ENCODE measurements around the gene C9orf50.

The C9orf50 gene, protein sequence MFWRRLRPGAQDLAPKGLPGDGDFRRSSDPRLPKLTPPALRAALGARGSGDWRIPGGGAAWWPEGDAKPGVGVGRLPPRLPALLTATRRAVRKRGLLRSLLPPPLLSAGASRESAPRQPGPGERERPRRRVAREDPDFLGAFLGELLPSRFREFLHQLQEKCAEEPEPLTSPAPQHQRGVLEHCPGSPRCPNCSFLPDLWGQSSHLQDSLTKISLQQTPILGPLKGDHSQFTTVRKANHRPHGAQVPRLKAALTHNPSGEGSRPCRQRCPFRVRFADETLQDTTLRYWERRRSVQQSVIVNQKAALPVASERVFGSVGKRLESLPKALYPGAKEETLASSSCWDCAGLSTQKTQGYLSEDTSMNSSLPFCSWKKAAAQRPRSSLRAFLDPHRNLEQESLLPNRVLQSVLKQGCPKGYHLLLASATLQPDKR

DNA sequence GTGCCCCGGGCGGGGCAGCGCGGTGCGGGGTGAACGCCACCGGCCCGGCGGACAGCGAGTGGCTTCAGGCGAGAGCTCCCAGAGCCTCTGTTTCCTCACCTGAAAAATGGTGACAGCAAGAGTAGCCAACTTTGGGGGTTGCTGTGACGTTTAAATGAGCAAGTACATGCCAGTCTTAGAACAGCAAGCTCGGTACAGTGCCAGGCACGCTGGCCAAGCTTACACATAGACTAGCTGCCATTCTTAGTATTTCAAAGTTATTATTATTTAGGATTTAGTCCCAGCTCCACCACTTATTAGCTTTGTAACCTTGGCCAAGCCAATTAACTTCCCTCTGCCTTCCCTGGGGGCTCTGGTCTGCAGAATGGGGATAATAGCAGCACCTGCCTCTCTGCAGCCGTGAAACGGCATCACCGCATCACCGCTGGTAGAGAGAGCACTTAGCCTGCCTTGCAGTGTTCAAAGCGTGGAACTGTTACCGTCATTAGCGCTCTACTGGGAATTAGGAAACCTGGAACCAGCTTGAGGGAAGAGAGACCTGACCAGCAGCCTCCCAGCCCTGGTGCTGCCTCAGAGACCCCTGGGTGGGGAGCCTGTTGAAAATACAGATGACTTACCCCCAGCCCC is at the start of gene C9orf50:
Gene C9orf50 (minus strand): TSS at position 433 of the 627 bp plus-strand sequence. CDS start 527 bp downstream, outside the sequence.
- no peak within 1 kb of the TSS for H3K9ac ChIP-seq (ENCODE audit: low read length)
- 0 out of 2 replicates have a peak, but pooled peaks cover 2% of the 10 kb centered on the region for H3K4me1 ChIP-seq (ENCODE audit: low read length)

DNA sequence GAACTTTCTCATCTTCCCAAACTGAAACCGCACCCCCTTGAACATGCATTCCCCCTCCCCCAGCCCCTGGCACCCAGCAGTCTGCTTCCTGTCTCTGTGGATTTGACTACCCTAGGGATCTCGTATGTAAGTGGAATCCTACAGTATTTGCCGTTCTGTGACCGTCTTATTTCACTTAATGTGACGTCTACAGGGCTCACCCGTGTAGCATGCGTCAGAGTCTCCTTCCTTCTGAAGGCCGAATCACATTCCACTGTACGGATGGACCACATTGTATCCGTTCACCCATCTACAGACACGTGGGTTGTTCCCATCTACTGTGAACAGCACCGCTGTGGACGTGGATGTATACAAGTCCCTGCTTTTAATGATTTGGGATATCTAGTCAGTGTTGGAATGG is 49.0 kb upstream of the C9orf50 start:
- no peak overlapping the region for H3K4me3 ChIP-seq (ENCODE audit: low read length)
- no peaks in the 10 kb centered on the region for H4K20me1 ChIP-seq (ENCODE audit: insufficient read depth, low read length)
- H3K36me3 ChIP-seq (replicated peaks; ENCODE audit: insufficient read depth, low read length), result no peaks in the 10 kb centered on the region
- H3F3A ChIP-seq (ENCODE audit: insufficient read depth, low read length), result no peaks in the 10 kb centered on the region
- no peak overlapping the region for H2AFZ ChIP-seq (ENCODE audit: low read length)
- peaks cover 77% of the 10 kb centered on the region for H3K27me3 ChIP-seq (replicated peaks; ENCODE audit: insufficient read depth, low read length)
- H3K27ac ChIP-seq (ENCODE audit: low read length), result no peak overlapping the region
- H3K79me2 ChIP-seq (ENCODE audit: low read length), result no peaks in the 10 kb centered on the region
- no peaks in the 10 kb centered on the region for H3K9me3 ChIP-seq (replicated peaks; ENCODE audit: insufficient read depth, low read length)
- no peak overlapping the region for H3K9ac ChIP-seq (ENCODE audit: low read length)
- TF ChIP-seq EZH2 (optimal IDR thresholded peaks at IDR 0.05; ENCODE audit: low read depth, low read length), result no peak
- no peak for TF ChIP-seq EZH2phosphoT487 (IDR thresholded peaks at IDR 0.05; ENCODE audit: low read length)
- TF ChIP-seq, protein P1, sequence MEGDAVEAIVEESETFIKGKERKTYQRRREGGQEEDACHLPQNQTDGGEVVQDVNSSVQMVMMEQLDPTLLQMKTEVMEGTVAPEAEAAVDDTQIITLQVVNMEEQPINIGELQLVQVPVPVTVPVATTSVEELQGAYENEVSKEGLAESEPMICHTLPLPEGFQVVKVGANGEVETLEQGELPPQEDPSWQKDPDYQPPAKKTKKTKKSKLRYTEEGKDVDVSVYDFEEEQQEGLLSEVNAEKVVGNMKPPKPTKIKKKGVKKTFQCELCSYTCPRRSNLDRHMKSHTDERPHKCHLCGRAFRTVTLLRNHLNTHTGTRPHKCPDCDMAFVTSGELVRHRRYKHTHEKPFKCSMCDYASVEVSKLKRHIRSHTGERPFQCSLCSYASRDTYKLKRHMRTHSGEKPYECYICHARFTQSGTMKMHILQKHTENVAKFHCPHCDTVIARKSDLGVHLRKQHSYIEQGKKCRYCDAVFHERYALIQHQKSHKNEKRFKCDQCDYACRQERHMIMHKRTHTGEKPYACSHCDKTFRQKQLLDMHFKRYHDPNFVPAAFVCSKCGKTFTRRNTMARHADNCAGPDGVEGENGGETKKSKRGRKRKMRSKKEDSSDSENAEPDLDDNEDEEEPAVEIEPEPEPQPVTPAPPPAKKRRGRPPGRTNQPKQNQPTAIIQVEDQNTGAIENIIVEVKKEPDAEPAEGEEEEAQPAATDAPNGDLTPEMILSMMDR (IDR thresholded peaks at IDR 0.05; ENCODE audit: low read length), result no peak
- H3K4me1 ChIP-seq (ENCODE audit: low read length), result no peaks in the 10 kb centered on the region
- no peak for DNase-seq
- no peak overlapping the region for H3K4me2 ChIP-seq (ENCODE audit: low read depth, low read length)
- H3K9me2 ChIP-seq (replicated peaks; ENCODE audit: insufficient read depth, low read length), result no peaks in the 10 kb centered on the region

More for the DNA sequence above, at the start of gene C9orf50:
- no peaks in the 10 kb centered on the region for H3K9me2 ChIP-seq (replicated peaks; ENCODE audit: insufficient read depth, low read length)
- no peak within 1 kb of the TSS for H2AFZ ChIP-seq (ENCODE audit: low read length)
- H3K9me3 ChIP-seq (replicated peaks; ENCODE audit: insufficient read depth, low read length), result no peaks in the 10 kb centered on the region
- no peaks in the 10 kb centered on the region for H3K36me3 ChIP-seq (replicated peaks; ENCODE audit: insufficient read depth, low read length)
- no peak for DNase-seq
- no peak within 1 kb of the TSS for H3K4me3 ChIP-seq (ENCODE audit: low read length)
- no peaks in the 10 kb centered on the region for H4K20me1 ChIP-seq (ENCODE audit: insufficient read depth, low read length)
- no peak for TF ChIP-seq EZH2phosphoT487 (IDR thresholded peaks at IDR 0.05; ENCODE audit: low read length)
- H3K27ac ChIP-seq (ENCODE audit: low read length), result no peak within 1 kb of the TSS
- H3K79me2 ChIP-seq (ENCODE audit: low read length), result no peaks in the 10 kb centered on the region
- peaks cover 40% of the 10 kb centered on the region for H3K27me3 ChIP-seq (replicated peaks; ENCODE audit: insufficient read depth, low read length)
- no peak within 1 kb of the TSS for H3K4me2 ChIP-seq (ENCODE audit: low read depth, low read length)
- H3F3A ChIP-seq (ENCODE audit: insufficient read depth, low read length), result peaks cover 6% of the 10 kb centered on the region

DNA sequence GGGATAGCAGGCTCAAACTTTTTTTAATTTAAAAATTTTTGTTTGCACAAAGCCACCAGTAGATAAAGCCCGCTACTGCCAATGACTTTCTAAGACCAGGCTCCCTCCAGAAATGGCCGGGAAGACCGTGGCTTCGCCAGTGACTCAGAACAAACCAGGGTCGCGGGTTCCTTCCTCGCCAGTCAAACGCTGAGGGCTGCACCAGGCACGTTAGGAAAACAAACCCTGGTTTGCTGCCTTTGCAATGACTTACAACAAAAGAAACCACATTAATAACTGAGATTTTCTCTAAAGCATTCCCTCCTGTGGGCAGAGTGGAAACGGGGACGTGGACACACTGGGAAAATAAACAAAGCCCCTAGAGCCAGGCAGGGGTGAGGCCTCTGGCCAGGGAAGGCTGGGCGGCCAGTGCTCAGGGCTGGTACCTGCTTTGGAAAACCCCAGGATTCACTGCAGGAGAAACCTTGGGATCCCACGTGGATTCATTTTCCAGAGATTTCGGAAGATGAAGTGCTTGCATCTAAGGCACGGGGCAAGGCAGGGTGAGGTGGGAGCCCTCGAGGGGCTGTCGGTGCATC is 48.3 kb upstream of the C9orf50 start:
- Histone ChIP-seq H2AFZ (ENCODE audit: low read length) (no peak overlapping the region), H4K20me1 (ENCODE audit: insufficient read depth, low read length) (no peaks in the 10 kb centered on the region), H3K9me2 (replicated peaks; ENCODE audit: insufficient read depth, low read length) (no peaks in the 10 kb centered on the region), H3F3A (ENCODE audit: insufficient read depth, low read length) (no peaks in the 10 kb centered on the region), H3K4me3 (ENCODE audit: low read length) (no peak overlapping the region), H3K36me3 (replicated peaks; ENCODE audit: insufficient read depth, low read length) (no peaks in the 10 kb centered on the region), H3K4me2 (ENCODE audit: low read depth, low read length) (no peak overlapping the region), H3K27me3 (replicated peaks; ENCODE audit: insufficient read depth, low read length) (peaks cover 70% of the 10 kb centered on the region), H3K9ac (ENCODE audit: low read length) (no peak overlapping the region), H3K4me1 (ENCODE audit: low read length) (no peaks in the 10 kb centered on the region), H3K79me2 (ENCODE audit: low read length) (no peaks in the 10 kb centered on the region), H3K27ac (ENCODE audit: low read length) (no peak overlapping the region), H3K9me3 (replicated peaks; ENCODE audit: insufficient read depth, low read length) (no peaks in the 10 kb centered on the region)
- no peak for DNase-seq
- TF ChIP-seq, protein P1 (IDR thresholded peaks at IDR 0.05; ENCODE audit: low read length), result no peak
- no peak for TF ChIP-seq EZH2 (optimal IDR thresholded peaks at IDR 0.05; ENCODE audit: low read depth, low read length)
- no peak for TF ChIP-seq EZH2phosphoT487 (IDR thresholded peaks at IDR 0.05; ENCODE audit: low read length)
